Aorta (tissue), 5 donors: ENCODE results near the gene SLC1A2. TPM values are rescaled to one million over a fixed set of nuclear protein-coding genes. Genes with fewer than 3 reads are reported as not detected.

ENCODE experiments used
- ATAC-seq: fragments of 200-7000 bp; cut with Tn5 transposase; one replicate; pipeline ENCODE4 v1.9.1; 2022; ENCODE audit warnings: moderate library complexity; ENCODE audit not compliant: low FRiP score
- DNase-seq, 2 donors: peaks; one replicate each; pipeline ENCODE4 v3.0.0-alpha.2; 2020
- H3K27ac ChIP-seq, 2 donors: one replicate each; pipeline ENCODE4 v1.5.1; 2013; ENCODE audit warnings: low read length in 2 of 2, mild to moderate bottlenecking in 2 of 2, moderate library complexity in 2 of 2, control low read depth in 1 of 2, inconsistent platforms in 1 of 2, low read depth in 1 of 2
- H3K27me3 ChIP-seq, 2 donors: one replicate each; pipeline ENCODE4 v1.6.1; 2013; ENCODE audit warnings: control low read depth in 1 of 2, low read length in 1 of 2, mild to moderate bottlenecking in 1 of 2, moderate library complexity in 1 of 2; ENCODE audit not compliant: insufficient read depth in 2 of 2, control insufficient read depth in 1 of 2
- H3K36me3 ChIP-seq, 2 donors: one replicate each; pipeline ENCODE4 v1.6.1; 2013; ENCODE audit warnings: control low read depth in 1 of 2, low read length in 1 of 2, mild to moderate bottlenecking in 1 of 2; ENCODE audit not compliant: insufficient read depth in 2 of 2, control insufficient read depth in 1 of 2
- H3K4me1 ChIP-seq, 2 donors: one replicate each; pipeline ENCODE4 v1.6.1; 2013; ENCODE audit warnings: low read length in 2 of 2, control low read depth in 1 of 2, mild to moderate bottlenecking in 1 of 2, moderate library complexity in 1 of 2; ENCODE audit not compliant: insufficient read depth in 2 of 2, control insufficient read depth in 1 of 2
- H3K4me3 ChIP-seq, 2 donors: one replicate each; pipeline ENCODE4 v1.5.1; 2013; ENCODE audit warnings: low read length in 2 of 2, control low read depth in 1 of 2, mild to moderate bottlenecking in 1 of 2
- H3K9me3 ChIP-seq: one replicate; pipeline ENCODE4 v1.6.1; 2013; ENCODE audit warnings: mild to moderate bottlenecking, low read length; ENCODE audit not compliant: control insufficient read depth
- WGBS, 2 donors: extraction: QIAGEN DNeasy Blood & Tissue Kit; methylation state at CpG; one replicate each; pipeline ENCODE4 v1.1.7; 2013; 5-methylcytosine and 5-hydroxymethylcytosine counted together
- intact Hi-C, 2 donors: fragments of 100-400 bp; cut with DNase I; formaldehyde crosslinking; loops; one replicate each; pipeline versions ENCODE4 v1.14.2 to v1.15.0; 2022
- polyA plus RNA-seq, 2 donors: library from polyadenylated mRNA; stranded (reverse); fragments of 200-250 nt; gene quantifications; one replicate each; pipeline ENCODE4 v1.2.3, GENCODE V29; 2013
- total RNA-seq, 2 donors: library from RNA; stranded (reverse); fragmentation: NEBNext Ultra II Directional; extraction: Animal tissue kit (Norgen Biotek cat#: 25700); gene quantifications; one replicate each; pipeline ENCODE4 v1.2.1, GENCODE V29; 2021
- donor health status: healthy with polysubstance abuse.
- donor health status: Bipolar disorder and iron deficiency.
- donor health status: DM: no; HTN: no; CAD: no.
- donor health status: DM: no; HTN: no; CAD: no.
- donor health status: DM: yes; HTN: yes; CAD: no.

The SLC1A2 gene
- total and polyA plus RNA-seq, 4 donors: 1.1 to 1.5 TPM; not detected in 2

- Histone ChIP-seq H3K9me3 (no peaks in the 10 kb centered on the region), H3K4me1 (peaks cover 0 to 6% of the 10 kb centered on the region in 2 donors), H3K4me3 (no peak overlapping the region), H3K27ac (no peak overlapping the region), H3K36me3 (no peaks in the 10 kb centered on the region), H3K27me3 (no peaks in the 10 kb centered on the region)
- intact Hi-C loops: no loop called here
- DNase-seq (no peak), ATAC-seq (no peak)
- WGBS, 2 donors: 32 to 33% methylated on average over 1 of the region's 1 CpG
Measured at GRCh38 chr11:35270342-35270741, 149.0 kb downstream of the SLC1A2 start.

DNA sequence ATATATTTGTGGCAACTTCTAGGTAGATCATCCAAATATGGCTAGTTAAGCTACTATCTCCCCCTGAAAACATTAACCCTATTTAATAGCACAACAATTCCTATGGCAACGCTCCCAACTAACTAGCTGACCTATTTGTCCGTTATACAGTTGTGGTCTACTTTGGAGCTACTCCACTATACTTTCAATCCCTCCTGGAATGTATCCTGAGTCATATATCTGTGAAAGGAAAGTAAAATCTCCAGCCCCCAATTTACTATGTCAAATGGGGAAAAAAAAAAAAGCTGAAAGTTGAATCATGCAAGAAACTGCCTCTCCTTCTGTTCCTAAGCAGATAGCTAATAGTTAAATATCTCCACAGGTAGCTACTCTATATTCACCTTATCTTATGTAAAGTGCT is 151.9 kb downstream of the SLC1A2 start:
- DNase-seq: no peak
- WGBS, 2 donors: 92 to 98% methylated on average over 2 of the region's 2 CpGs
- ATAC-seq: no peak
- H3K9me3 ChIP-seq: no peaks in the 10 kb centered on the region
- no peak overlapping the region for H3K4me3 ChIP-seq
- intact Hi-C loops: no loop called here
- H3K27me3 ChIP-seq: no peaks in the 10 kb centered on the region
- no peak overlapping the region for H3K27ac ChIP-seq
- H3K36me3 ChIP-seq: no peaks in the 10 kb centered on the region
- H3K4me1 ChIP-seq: peaks cover 0 to 2% of the 10 kb centered on the region in 2 donors

GRCh38 chr11:35265755-35266454 is 153.5 kb downstream of the SLC1A2 start:
- Histone ChIP-seq H3K4me3 (no peak overlapping the region), H3K4me1 (peaks cover 0 to 2% of the 10 kb centered on the region in 2 donors), H3K9me3 (no peaks in the 10 kb centered on the region), H3K27me3 (no peaks in the 10 kb centered on the region), H3K27ac (no peak overlapping the region), H3K36me3 (no peaks in the 10 kb centered on the region)
- 78 to 79% methylated on average over 3 of the region's 3 CpGs for WGBS, 2 donors
- DNase-seq (no peak), ATAC-seq (no peak)
- intact Hi-C loops: no loop called here

- H3K4me1 ChIP-seq: peaks cover 0 to 2% of the 10 kb centered on the region in 2 donors
- no peaks in the 10 kb centered on the region for H3K9me3 ChIP-seq
- H3K36me3 ChIP-seq: no peaks in the 10 kb centered on the region
- intact Hi-C loops: no loop called here
- no peak overlapping the region for H3K27ac ChIP-seq
- H3K4me3 ChIP-seq: no peak overlapping the region
- DNase-seq: no peak
- no peaks in the 10 kb centered on the region for H3K27me3 ChIP-seq
- ATAC-seq: no peak
Measured at GRCh38 chr11:35262735-35263134, 156.6 kb downstream of the SLC1A2 start.

- Histone ChIP-seq H3K27ac (no peak overlapping the region), H3K4me3 (no peak overlapping the region), H3K27me3 (no peaks in the 10 kb centered on the region), H3K4me1 (peaks cover under 1 to 2% of the 10 kb centered on the region in 2 donors), H3K36me3 (no peaks in the 10 kb centered on the region), H3K9me3 (no peaks in the 10 kb centered on the region)
- no peak for ATAC-seq
- DNase-seq: no peak
- WGBS, 2 donors: 90 to 94% methylated on average over 3 of the region's 3 CpGs
- intact Hi-C loops: no loop called here
Measured at GRCh38 chr11:35262056-35262455, 157.3 kb downstream of the SLC1A2 start.

DNA sequence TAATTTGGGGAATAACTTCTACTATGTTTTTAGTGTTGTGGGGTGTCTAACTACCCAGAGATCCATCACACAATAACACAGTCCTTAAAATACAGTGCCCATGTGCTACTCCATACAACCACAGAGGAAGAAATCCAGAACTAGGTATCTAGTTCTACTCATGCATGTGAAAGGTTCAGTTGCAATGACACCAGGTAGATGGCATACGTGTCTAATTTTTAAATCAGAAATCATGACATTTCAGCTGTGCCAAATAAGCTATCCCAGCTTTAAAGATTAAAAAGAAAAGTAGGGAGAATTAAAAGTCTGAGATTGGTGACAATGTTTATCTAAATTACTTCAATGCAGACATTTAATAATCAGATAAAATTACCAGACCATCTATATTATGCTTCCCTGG is 158.2 kb downstream of the SLC1A2 start:
- intact Hi-C loops: no loop called here
- no peak overlapping the region for H3K27ac ChIP-seq
- ATAC-seq (no peak), DNase-seq (no peak)
- no peaks in the 10 kb centered on the region for H3K36me3 ChIP-seq
- H3K4me3 ChIP-seq: no peak overlapping the region
- peaks cover 2 to 8% of the 10 kb centered on the region in 2 donors for H3K4me1 ChIP-seq
- WGBS, 2 donors: 54 to 86% methylated on average over 1 of the region's 1 CpG
- H3K9me3 ChIP-seq: no peaks in the 10 kb centered on the region
- no peaks in the 10 kb centered on the region for H3K27me3 ChIP-seq

GRCh38 chr11:35260342-35260985 is 158.9 kb downstream of the SLC1A2 start:
- Histone ChIP-seq H3K4me3 (no peak overlapping the region), H3K27me3 (no peaks in the 10 kb centered on the region), H3K9me3 (no peaks in the 10 kb centered on the region), H3K4me1 (peaks cover 0 to 8% of the 10 kb centered on the region in 2 donors), H3K36me3 (no peaks in the 10 kb centered on the region), H3K27ac (peak overlapping the region in 1 of 2 donors; percentile 28)
- WGBS, 2 donors: 3 to 6% methylated on average over 10 of the region's 10 CpGs
- DNase-seq (no peak), ATAC-seq (peak; percentile 54)
- intact Hi-C loops: no loop called here

- H3K27ac ChIP-seq: no peak overlapping the region
- H3K9me3 ChIP-seq: no peaks in the 10 kb centered on the region
- peaks cover under 1 to 8% of the 10 kb centered on the region in 2 donors for H3K4me1 ChIP-seq
- no peaks in the 10 kb centered on the region for H3K36me3 ChIP-seq
- 49 to 50% methylated on average over 2 of the region's 2 CpGs for WGBS, 2 donors
- no peaks in the 10 kb centered on the region for H3K27me3 ChIP-seq
- ATAC-seq (no peak), DNase-seq (no peak)
- H3K4me3 ChIP-seq: no peak overlapping the region
- intact Hi-C loops: loop anchor here in 1 of 2 donors (10.0 kb wide), 1 partner anchor 105 kb away; no protein-coding TSS in a partner anchor
Measured at GRCh38 chr11:35259529-35259928, 159.8 kb downstream of the SLC1A2 start.

DNA sequence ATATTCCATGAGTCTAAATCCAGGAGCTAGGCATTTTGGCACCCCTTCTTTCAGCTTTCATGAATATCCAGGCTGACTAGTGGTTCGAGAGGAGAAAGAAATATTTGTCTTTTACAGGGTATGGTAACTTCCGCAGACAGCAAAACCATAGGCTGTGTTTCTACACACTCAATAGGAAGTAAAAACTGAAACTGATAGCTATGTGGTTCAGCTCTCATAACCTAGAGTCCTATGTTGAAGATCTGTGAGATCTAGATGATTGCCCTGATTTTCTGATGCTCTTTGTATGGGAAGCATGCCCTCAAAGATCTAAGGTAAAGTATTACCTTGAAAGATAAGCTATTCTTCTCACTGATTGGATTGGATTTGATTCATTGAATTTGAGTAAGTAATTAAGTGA is 162.1 kb downstream of the SLC1A2 start:
- no peaks in the 10 kb centered on the region for H3K9me3 ChIP-seq
- ATAC-seq (no peak), DNase-seq (no peak)
- H3K4me3 ChIP-seq: no peak overlapping the region
- H3K4me1 ChIP-seq: peaks cover 3 to 8% of the 10 kb centered on the region in 2 donors
- H3K27me3 ChIP-seq: no peaks in the 10 kb centered on the region
- intact Hi-C loops: loop anchor here in 1 of 2 donors (10.0 kb wide), 1 partner anchor 108 kb away; no protein-coding TSS in a partner anchor
- H3K36me3 ChIP-seq: no peaks in the 10 kb centered on the region
- H3K27ac ChIP-seq: no peak overlapping the region
- WGBS, 2 donors: 65 to 66% methylated on average over 2 of the region's 2 CpGs
